Measurements from ENCODE around the gene DCAF4. TPM values are rescaled to one million over a fixed set of nuclear protein-coding genes. Genes with fewer than 3 reads are reported as not detected.
"Not testable (repeated sequence)": the region's sequence is repeated elsewhere in the genome, so short reads cannot be mapped to it uniquely, and the experiment has no call there.

The DCAF4 gene
- total RNA-seq, 1 donor from 2014 or later = 6.7 TPM

DNA sequence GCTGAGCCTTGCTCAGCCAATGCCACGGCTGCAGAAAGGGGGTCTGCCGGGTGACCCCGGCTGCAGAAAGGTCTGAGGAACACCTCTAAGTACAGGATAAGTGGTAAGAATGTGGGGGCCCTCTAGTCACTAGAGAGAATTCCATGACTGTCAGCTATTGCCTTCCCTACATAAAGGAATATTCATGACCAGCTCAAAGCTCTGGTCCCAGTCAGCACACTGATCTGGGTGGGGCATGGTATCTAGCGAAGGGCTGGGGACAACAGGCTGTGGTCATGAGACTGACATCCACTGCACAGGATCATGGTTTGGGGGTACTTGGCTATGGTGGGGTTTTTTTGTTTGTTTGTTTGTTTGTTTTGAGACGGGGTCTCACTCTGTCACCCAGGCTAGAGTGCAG is 42.1 kb downstream of the DCAF4 start:
- no peak for DNase-seq (ENCODE audit: low read depth in 2 of 2)

DNA sequence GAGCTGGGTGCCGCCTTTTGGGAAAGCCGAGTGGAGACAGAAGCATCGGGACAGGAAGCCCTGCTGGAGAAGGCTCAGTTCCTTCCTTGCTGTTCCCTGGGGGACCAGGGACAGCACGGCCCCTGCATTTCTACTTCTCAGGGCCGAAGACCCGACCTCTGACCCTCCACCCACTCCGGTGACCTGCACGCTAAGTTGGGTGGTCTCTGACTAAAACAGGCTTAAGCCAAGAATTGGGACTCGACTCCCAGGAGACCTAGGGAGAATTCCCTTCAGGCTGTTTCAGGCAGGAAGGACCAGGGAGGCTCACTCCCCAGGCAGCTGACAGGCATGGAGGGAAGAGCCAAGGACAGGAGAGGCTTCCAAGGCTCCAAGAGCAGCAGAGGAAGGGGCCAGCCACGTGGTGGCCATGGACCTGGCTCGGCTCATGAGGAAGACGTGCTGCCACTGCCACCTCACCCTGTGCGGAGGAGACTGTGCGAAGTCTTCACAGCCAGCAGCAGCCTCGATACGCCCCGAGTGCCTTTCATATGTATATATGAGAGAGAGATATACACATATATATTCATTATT is 43.9 kb downstream of the DCAF4 start:
- DNase-seq (ENCODE audit: low read depth in 2 of 2) = no peak

DNA sequence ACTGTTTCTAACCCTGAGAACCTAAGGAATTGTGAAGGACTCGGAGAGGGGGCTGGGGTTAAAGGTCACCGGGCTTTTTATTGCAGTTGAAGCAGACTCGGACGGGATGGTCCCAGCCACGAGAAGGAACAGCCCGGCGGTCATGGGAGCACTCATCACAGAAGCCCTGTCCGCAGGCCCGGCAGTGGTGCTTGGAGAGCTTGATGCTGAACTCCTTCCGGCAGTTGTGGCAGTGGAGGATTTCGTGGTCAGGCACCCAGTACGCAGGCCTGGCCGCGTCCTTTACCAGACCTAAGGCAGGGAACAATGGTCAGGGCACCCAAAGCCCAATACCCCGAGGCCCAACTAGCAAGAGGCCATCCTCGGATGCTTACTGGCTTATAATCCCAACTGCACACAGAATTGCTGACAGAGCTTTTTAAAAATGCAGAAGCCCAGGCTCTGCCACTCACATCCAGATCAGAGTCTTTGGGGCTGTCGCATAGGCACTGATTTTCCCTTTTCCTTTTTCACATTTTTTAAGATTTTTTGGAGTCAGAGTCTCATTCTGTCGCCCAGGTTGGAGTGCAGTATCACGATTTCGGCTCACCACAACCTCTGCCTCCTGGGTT is 44.7 kb downstream of the DCAF4 start:
- DNase-seq (ENCODE audit: low read depth in 2 of 2) = no peak

DNA sequence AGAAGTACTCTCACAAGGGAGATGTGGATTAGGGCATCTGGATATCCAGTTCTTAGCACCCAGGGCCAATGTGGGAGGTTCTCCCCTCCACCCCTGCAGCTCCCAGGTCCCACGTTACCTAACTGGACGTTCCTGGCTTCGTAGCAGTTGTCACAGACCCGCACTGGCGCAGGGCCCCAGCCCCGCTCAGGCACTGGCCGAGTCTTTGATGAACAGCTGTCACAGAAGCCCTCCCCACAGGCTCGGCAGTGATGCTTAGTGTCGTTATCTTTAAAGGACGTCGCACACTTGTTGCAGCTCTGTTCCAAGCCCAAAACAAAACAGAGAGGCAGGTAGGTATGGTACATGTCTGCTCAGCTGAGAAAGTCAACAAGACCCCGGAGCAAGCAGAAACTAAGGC is 48.4 kb downstream of the DCAF4 start:
- DNase-seq (ENCODE audit: low read depth in 2 of 2) = no peak

DNA sequence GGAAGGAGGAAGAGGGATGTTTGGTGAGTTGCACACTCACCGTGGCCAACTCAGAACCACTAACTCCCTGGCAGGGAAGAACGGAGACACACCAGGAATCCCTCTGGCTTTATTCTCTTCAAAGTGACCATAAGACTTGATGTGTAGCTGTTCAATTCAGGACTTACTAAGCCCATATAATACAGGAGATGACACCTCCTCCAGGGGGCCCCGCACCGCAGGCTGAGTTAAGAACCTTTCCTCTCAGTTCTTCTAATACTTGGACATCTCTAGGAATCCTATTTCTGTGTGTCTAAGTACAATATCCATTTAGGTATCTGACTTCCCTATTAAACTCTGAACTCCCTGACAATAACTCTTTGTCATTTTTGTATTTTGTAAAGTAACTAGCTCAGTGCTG is 49.5 kb downstream of the DCAF4 start:
- no peak for DNase-seq (ENCODE audit: low read depth in 2 of 2)

DNA sequence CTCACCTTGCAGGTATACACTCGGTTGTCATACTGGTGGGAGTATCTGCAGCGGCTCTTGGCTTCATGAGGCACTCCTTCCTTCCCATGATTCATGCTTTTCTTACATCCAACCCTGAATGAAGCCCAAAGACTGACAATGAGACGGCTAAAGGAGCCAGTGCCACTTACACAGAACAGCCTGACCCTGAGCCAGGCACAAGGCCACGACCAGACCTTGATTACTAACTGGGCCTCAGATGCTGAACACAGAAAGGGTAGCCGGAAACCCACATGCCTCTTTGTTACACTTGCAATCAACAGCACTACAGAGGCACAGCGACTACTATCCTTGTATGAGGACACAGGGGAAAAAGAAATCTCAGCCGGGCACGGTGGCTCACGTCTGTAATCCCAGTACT is 52.6 kb downstream of the DCAF4 start:
- peak in 1 of 2 donors; percentile 9 for DNase-seq (ENCODE audit: low read depth in 2 of 2)

DNA sequence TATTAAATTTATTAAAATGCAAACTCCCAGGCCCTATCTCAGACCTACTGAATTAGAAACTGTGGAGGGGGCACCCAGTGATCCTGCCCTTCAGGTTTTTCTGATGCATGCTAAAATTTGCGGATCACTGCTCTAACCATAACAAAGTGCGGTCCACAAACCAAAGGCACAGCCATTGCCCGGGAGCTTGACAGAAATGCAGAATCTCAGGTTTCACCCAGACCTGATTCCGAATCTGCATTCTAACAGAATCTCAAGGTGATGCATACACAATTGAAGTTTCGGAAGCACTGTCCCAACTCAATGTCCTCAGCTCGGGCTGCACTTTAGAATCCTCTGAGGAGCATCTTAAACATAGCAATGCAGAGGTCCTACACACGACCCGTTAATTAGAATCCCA is 54.6 kb downstream of the DCAF4 start:
- no peak for DNase-seq (ENCODE audit: low read depth in 2 of 2)

DNA sequence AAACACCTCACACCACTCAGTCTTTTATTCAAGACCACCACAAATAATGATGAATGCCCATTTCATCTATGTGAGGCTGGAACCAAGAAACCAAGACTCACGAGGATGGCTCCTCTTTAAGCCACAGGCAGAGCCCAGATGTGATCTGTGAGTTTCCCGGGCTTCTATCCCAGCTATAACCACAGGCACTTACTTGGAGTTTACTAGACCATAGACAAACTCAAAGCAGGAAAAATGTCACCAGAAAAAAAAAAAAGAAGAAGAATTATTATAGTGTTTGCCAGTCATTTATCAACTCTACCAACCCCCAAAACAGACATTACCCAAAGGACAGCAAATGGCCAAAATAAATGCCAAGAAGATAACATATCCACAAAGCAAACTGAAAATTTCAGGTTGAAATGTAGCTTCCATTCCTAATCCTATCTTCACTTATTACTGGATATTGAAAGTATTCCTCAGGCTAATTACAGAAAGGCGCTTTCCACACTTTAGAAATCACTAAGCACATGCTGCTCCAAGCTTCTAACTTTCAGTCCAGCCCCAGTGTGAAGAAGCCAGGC is 56.0 kb downstream of the DCAF4 start:
- DNase-seq (ENCODE audit: low read depth in 2 of 2) = no peak

DNA sequence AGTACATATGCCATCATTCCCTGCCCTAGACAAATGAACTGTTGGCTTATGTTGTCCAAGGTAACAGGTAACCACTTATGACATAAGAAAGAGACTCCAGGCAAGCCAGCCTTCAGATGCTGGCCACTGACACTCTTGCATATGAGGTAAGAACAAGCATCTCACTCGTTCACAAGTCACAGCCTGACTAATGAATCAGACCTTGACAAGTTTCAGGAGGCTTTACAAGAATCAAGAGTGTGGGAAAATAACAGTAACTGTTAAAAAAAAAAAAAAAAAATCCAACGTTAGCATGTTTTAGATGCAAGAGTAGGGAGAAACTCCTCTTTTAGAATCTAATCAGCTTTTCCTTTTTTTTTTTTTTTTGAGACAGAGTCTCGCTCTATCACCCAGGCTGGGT is 60.0 kb downstream of the DCAF4 start:
- no peak for DNase-seq (ENCODE audit: low read depth in 2 of 2)

DNA sequence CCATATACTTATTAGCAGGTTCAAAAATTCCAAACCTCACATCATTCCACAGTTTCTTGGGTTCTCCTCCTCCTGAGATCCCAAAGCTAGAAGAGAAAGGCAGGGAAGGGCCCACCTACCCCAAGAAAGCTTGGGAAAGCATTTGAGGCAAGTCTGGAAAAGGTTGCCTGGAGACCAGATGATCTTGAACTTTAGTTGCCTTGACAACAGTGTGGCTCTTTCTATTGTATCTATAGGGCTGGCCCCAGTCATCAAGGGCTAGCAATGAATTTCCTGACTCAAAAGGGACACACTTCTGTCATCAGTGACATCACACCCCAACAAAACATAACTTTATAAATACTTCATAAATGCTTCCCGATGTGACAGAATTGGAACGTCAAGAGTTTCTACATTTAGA is 60.6 kb downstream of the DCAF4 start:
- DNase-seq (ENCODE audit: low read depth in 2 of 2) = no peak

DNA sequence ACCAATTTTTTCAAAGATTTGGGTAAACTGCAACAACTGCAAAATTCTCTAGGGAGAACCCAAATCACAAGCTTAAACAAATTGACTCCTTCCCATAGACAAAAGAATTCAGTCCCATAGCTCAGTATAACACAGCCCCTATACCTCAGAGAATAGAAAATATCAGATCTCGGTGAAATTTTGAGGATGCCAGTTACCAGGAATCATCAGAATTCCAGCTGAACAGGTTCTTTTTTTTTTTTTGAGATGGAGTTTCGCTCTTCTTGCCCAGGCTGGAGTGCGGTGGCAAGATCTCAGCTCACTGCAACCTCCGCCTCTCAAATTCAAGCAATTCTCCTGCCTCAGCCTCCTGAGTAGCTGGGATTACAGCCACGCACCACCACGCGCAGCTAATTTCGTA is 63.9 kb downstream of the DCAF4 start:
- no peak for DNase-seq (ENCODE audit: low read depth in 2 of 2)

DNA sequence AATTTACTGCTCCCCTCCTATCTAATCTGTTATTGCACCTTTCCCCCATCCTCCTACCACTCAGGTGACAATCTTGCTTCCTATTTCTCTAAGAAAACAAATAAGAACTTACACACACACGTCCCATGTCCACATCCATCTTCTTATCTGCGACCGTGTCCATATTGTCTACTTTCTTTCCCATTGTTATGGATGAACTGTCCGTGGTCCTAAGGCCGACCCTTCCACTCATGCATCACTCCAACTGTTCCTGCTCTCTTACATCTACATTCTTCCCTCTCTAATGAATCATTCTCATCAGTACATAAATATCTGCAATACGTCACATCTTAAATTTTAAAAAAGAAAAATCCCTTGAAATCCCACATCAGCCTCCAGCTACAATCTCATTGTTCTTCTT is 70.7 kb downstream of the DCAF4 start:
- no peak for DNase-seq (ENCODE audit: low read depth in 2 of 2)

DNA sequence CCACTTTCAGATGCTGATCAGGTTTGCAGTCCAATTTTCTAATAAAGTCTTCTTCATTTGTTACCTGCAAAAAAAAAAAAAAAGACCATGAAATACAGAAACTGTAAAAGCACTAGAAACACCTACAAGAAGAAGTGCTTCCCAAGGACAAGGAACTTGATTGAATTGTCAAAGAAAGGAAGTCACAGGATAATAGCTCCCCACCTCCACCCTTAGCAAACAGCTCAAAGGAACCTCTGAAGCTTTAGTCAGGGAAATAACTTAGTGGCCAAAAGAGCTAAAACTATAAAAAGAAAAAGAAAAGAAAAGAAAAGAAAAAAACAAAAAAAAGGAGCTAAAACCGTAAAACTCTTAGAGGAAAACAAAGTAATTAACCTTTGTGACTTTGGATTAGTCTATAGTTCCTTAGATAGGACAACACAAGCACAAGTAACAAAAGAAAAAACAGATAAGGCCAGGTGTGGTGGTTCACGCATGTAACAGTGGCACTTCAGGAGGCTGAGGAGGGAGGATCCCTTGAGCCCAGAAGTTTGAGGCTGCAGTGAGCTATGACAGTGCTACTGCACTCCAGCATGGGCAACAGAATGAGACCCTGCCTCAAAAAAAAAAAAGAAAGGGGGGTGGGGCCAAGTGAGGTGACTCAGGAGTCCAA is 72.1 kb downstream of the DCAF4 start:
- DNase-seq (ENCODE audit: low read depth in 2 of 2) = no peak

DNA sequence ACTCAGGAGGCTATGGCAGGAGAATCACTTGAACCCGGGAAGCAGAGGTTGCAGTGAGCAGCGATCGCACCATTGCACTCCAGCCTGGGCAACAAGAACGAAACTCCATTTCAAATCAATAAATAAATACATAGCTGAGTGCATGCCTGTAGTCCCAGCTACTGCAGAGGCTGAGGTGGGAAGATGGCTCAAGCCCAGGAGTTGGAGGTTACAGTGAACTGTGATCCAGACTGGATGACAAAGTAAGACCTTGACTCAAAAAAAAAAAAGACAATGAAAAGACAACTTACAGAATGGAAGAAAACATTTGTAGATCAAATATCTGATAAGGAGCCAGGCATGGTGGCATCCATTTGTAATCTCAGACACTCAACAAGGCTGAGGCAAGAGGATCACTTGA is 73.1 kb downstream of the DCAF4 start:
- no peak for DNase-seq (ENCODE audit: low read depth in 2 of 2)

DNA sequence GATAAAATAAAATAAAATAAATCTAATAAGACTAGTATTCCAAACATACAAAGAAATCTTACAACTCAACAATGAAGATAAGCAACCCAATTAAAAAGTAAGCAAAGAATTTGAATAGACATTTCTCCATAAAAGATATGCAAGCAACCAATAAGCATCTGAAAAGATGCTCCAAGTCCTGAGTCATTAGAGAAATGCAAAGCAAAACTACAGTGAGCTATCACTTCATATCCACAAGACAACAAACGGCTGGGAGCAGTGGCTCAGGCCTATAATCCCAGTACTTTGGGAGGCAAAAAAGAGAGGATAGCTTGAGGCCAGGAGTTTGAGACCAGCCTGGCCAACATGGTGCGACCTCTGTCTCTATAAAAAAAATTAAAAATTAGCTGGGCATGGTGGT is 73.8 kb downstream of the DCAF4 start:
- no peak for DNase-seq (ENCODE audit: low read depth in 2 of 2)

DNA sequence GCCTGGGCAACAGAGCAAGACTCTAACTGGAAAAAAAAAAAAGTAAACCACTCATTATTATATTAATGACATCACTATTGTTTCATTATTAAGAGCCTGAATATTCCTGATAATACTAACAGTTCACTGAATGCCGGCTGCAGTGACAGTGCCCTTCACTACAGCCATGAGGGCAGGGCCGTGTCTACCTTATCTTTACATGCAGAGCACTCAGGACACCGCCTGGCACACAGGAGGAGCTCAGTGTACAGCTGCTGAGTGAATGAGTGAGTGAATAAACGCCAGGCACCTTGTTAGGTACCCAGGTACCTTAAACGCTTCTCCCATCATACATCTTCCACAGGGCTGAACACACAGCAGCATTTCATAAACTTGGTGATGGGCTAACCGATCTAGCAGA is 77.4 kb downstream of the DCAF4 start:
- DNase-seq (ENCODE audit: low read depth in 2 of 2) = no peak

DNA sequence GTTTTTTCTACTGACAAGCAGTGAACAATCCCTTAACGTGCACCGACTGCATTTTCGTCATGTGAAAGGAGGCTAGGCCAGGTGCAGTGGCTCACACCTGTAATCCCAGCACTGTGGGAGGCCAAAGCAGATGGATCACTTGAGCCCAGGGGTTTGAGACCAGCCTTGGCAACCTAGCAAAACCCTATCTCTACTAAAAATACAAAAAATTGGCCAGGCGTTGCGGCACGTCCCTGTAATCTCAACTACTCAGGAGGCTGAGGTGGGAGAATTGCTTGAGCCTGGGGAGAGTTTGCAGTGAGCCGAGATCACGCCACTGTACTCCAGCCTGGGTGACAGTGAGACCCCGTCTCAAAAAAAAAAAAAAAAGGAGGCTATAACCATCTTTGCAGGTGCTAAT is 78.4 kb downstream of the DCAF4 start:
- DNase-seq (ENCODE audit: low read depth in 2 of 2) = not testable (repeated sequence)

DNA sequence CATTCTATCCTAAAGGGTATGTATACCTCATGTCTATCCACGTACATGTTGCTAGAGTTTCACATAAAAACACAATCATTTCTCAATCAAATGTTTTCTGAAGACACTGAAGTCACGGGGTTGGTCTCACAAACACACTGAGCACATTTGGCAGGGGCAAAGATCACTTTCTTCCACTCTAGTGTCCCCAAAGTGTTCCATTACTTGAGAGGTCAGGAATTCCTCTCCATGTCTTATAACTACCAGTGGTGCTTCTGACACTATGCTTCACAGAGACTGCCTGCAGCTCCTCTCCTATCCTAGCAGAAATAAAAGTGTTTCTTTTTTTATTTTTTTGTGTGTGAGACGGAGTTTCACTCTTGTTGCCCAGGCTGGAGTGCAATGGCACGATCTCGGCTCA is 81.6 kb downstream of the DCAF4 start:
- no peak for DNase-seq (ENCODE audit: low read depth in 2 of 2)

DNA sequence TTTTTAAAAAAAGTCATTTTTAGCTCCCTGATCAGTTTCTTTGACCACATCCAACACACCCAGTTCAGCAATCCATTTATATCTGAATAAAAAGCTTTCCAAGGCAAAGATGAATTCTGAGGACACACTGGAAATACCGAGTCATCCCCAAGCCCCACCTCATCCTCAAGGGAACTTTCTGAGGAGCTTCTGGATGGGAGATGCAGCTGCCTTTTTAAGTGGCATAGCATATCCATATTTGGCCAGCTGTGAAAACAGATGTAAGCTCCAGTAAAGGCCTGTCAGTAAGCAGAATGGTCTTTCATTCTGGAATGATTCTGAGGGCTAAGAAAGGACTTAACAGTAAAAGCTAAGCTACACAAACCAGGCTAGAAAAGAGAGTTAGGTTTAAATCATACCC is 82.2 kb downstream of the DCAF4 start:
- peak in 1 of 2 donors; percentile 21 for DNase-seq (ENCODE audit: low read depth in 2 of 2)
